Upper lobe of right lung (tissue), 1 donor: ENCODE data around the gene IL13. TPM values are rescaled to one million over a fixed set of nuclear protein-coding genes. Genes with fewer than 3 reads are reported as not detected.
"Not testable (repeated sequence)": the region's sequence is repeated elsewhere in the genome, so short reads cannot be mapped to it uniquely, and the experiment has no call there.

Experiments used
- ATAC-seq: fragments of 200-7000 bp; cut with Tn5 transposase; one replicate; pipeline ENCODE4 v1.9.1; 2020; ENCODE audit warnings: mild to moderate bottlenecking, moderate library complexity
- DNase-seq: peaks from one replicate; pipeline ENCODE4 v3.0.0-alpha.2; 2020
- H3K27ac ChIP-seq: fragments of 200-600 bp; one replicate; pipeline ENCODE4 v1.8.0; 2022
- H3K27me3 ChIP-seq: fragments of 200-600 bp; one replicate; pipeline ENCODE4 v1.8.0; 2022; ENCODE audit warnings: mild to moderate bottlenecking
- H3K36me3 ChIP-seq: fragments of 200-600 bp; one replicate; pipeline ENCODE4 v1.8.0; 2022
- H3K4me1 ChIP-seq: fragments of 200-600 bp; one replicate; pipeline ENCODE4 v1.8.0; 2022
- H3K4me3 ChIP-seq: fragments of 200-600 bp; one replicate; pipeline ENCODE4 v1.8.0; 2022; ENCODE audit warnings: mild to moderate bottlenecking
- H3K9me3 ChIP-seq: fragments of 200-600 bp; one replicate; pipeline ENCODE4 v1.8.0; 2022
- CTCF ChIP-seq: fragments of 200-600 bp; IDR thresholded peaks from one replicate; pipeline ENCODE4 v1.8.0; 2022; ENCODE audit warnings: antibody characterized with exemption
- intact Hi-C: fragments of 100-400 bp; cut with DNase I; formaldehyde crosslinking; loops from one replicate; pipeline ENCODE4 v1.11.0; 2022
- total RNA-seq: library from RNA; stranded (reverse); fragmentation: NEBNext Ultra II Directional; extraction: Animal tissue kit (Norgen Biotek cat#: 25700); gene quantifications from one replicate; pipeline ENCODE4 v1.2.1, GENCODE V29; 2021
- donor health status: DM: no; HTN: yes; CAD: no; lungs with severe emphysema.

IL13 gene
- total RNA-seq, 1 donor from 2014 or later = not detected

GRCh38 chr5:132628814-132629213 lies 29.2 kb upstream of the IL13 start:
- H3K36me3 ChIP-seq = peaks cover 19% of the 10 kb centered on the region
- H3K4me3 ChIP-seq = no peak overlapping the region
- DNase-seq (no peak), ATAC-seq (no peak)
- no peaks in the 10 kb centered on the region for H3K4me1 ChIP-seq
- H3K27ac ChIP-seq = no peak overlapping the region
- H3K9me3 ChIP-seq = no peaks in the 10 kb centered on the region
- intact Hi-C loops = no loop called here
- no peaks in the 10 kb centered on the region for H3K27me3 ChIP-seq
- TF ChIP-seq CTCF = no peak

GRCh38 chr5:132629230-132629944 lies 28.6 kb upstream of the IL13 start:
- intact Hi-C loops = no loop called here
- Histone ChIP-seq H3K4me1 (no peaks in the 10 kb centered on the region), H3K36me3 (peaks cover 19% of the 10 kb centered on the region), H3K4me3 (no peak overlapping the region), H3K9me3 (no peaks in the 10 kb centered on the region), H3K27me3 (no peaks in the 10 kb centered on the region), H3K27ac (no peak overlapping the region)
- TF ChIP-seq CTCF = no peak
- ATAC-seq = no peak
- no peak for DNase-seq

GRCh38 chr5:132633587-132633986 lies 24.4 kb upstream of the IL13 start:
- H3K4me3 ChIP-seq, H3K9me3 ChIP-seq, DNase-seq, H3K4me1 ChIP-seq, H3K27ac ChIP-seq, intact Hi-C loops, ATAC-seq, H3K27me3 ChIP-seq: not testable (repeated sequence)
- H3K36me3 ChIP-seq = peaks cover 40% of the 10 kb centered on the region

GRCh38 chr5:132635873-132636272 lies 22.1 kb upstream of the IL13 start:
- Histone ChIP-seq H3K4me1 (no peaks in the 10 kb centered on the region), H3K36me3 (peaks cover 55% of the 10 kb centered on the region), H3K9me3 (no peaks in the 10 kb centered on the region), H3K27me3 (no peaks in the 10 kb centered on the region), H3K4me3 (no peak overlapping the region), H3K27ac (no peak overlapping the region)
- DNase-seq (no peak), ATAC-seq (no peak)
- intact Hi-C loops = no loop called here
- no peak for TF ChIP-seq CTCF

- DNase-seq = no peak
- Histone ChIP-seq H3K27ac (no peak overlapping the region), H3K4me1 (no peaks in the 10 kb centered on the region), H3K36me3 (peaks cover 69% of the 10 kb centered on the region), H3K4me3 (no peak overlapping the region), H3K9me3 (no peaks in the 10 kb centered on the region), H3K27me3 (no peaks in the 10 kb centered on the region)
- ATAC-seq = no peak
- TF ChIP-seq CTCF = no peak
- intact Hi-C loops = no loop called here
These were observed 20.7 kb upstream of the IL13 start for GRCh38 chr5:132637241-132637640.

- no peak overlapping the region for H3K4me3 ChIP-seq
- H3K36me3 ChIP-seq = peaks cover 80% of the 10 kb centered on the region
- no peak for TF ChIP-seq CTCF
- no peak for ATAC-seq
- no peaks in the 10 kb centered on the region for H3K27me3 ChIP-seq
- no peaks in the 10 kb centered on the region for H3K4me1 ChIP-seq
- DNase-seq = no peak
- no peaks in the 10 kb centered on the region for H3K9me3 ChIP-seq
- intact Hi-C loops = no loop called here
- H3K27ac ChIP-seq = no peak overlapping the region
These were observed 18.3 kb upstream of the IL13 start for GRCh38 chr5:132639706-132640130.
